H1 (cell line): ENCODE data around the gene TDRD12. TPM values are rescaled to one million over a fixed set of nuclear protein-coding genes. Genes with fewer than 3 reads are reported as not detected.

Experiments
- BRCA1 ChIP-seq: IDR thresholded peaks from 2 replicates; pipeline ENCODE4 v1.6.1; 2012; ENCODE audit warnings: low read depth, low read length, improper control_type of control experiment
- CREB1 ChIP-seq: IDR thresholded peaks from 2 replicates; pipeline ENCODE4 v1.6.1; 2012; ENCODE audit warnings: inconsistent platforms
- KDM5A ChIP-seq: fragments of 200-600 bp; IDR thresholded peaks from 2 replicates; pipeline ENCODE4 v1.7.1; 2012; ENCODE audit warnings: mild to moderate bottlenecking, low read length, inconsistent platforms, mixed read lengths
- NANOG ChIP-seq: IDR thresholded peaks from 2 replicates; pipeline ENCODE4 v1.6.1; 2011; ENCODE audit warnings: low read length, low read depth, mild to moderate bottlenecking, inconsistent platforms; ENCODE audit not compliant: insufficient read depth, poor library complexity, severe bottlenecking
- RAD21 ChIP-seq, 2 experiments: IDR thresholded peaks in 1 of 2; conservative IDR thresholded peaks in 1 of 2; 2 replicates each; pipeline ENCODE4 v1.6.1; 2011; ENCODE audit warnings: low read depth in 2 of 2, low read length in 2 of 2, improper control_type of control experiment in 1 of 2, inconsistent platforms in 1 of 2, mild to moderate bottlenecking in 1 of 2, moderate library complexity in 1 of 2
- SP4 ChIP-seq: IDR thresholded peaks from 2 replicates; pipeline ENCODE4 v1.6.1; 2012; ENCODE audit warnings: low read length, inconsistent platforms
- polyA plus RNA-seq, 7 experiments: library from polyadenylated mRNA; depleted of rRNA in 3 of 7; stranded (reverse) in 5 of 7; unstranded in 2 of 7; fragments of >200 nt in 5 of 7; fragments of 200-250 nt in 2 of 7; gene quantifications; 1 replicate in 5 of 7; 2 replicates in 1 of 7; 4 replicates in 1 of 7; pipeline versions ENCODE4 v1.2.1 to v1.2.3, GENCODE V29; 2011 to 2013; ENCODE audit warnings: missing spikeins in 2 of 7, mixed read lengths in 2 of 7
- total RNA-seq: library from RNA; stranded (reverse); fragmentation: NEBNext Ultra II Directional; extraction: Animal tissue kit (Norgen Biotek cat#: 25700); gene quantifications from 2 replicates; pipeline ENCODE4 v1.2.1, GENCODE V29; 2021
- TF ChIP-seq, protein P1 (sequence below): IDR thresholded peaks from 2 replicates; pipeline ENCODE4 v1.6.1; 2012; ENCODE audit warnings: low read length, inconsistent platforms
- TF ChIP-seq, protein P2 (sequence below): IDR thresholded peaks from 2 replicates; pipeline ENCODE4 v1.6.1; 2012; ENCODE audit warnings: inconsistent platforms

Gene TDRD12
- total and polyA plus RNA-seq, 2 of the 8 experiments (the other 6 are each of a cell fraction or from before 2014, with no cell fraction given) = 0.39 to 0.88 TPM

GRCh38 chr19:32789429-32789828 is 69.9 kb downstream of the TDRD12 start (continued):
- TF ChIP-seq, protein P1, sequence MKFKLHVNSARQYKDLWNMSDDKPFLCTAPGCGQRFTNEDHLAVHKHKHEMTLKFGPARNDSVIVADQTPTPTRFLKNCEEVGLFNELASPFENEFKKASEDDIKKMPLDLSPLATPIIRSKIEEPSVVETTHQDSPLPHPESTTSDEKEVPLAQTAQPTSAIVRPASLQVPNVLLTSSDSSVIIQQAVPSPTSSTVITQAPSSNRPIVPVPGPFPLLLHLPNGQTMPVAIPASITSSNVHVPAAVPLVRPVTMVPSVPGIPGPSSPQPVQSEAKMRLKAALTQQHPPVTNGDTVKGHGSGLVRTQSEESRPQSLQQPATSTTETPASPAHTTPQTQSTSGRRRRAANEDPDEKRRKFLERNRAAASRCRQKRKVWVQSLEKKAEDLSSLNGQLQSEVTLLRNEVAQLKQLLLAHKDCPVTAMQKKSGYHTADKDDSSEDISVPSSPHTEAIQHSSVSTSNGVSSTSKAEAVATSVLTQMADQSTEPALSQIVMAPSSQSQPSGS = no peak
- TF ChIP-seq SP4 = no peak
- TF ChIP-seq NANOG = no peak
- TF ChIP-seq CREB1 = no peak
- no peak for TF ChIP-seq KDM5A
- TF ChIP-seq RAD21 (IDR thresholded peaks at IDR 0.05 in 1 of 2, conservative IDR thresholded peaks at IDR 0.05 in 1 of 2; ENCODE audit: low read depth in 2 of 2, low read length in 2 of 2) = no peak
- TF ChIP-seq, protein P2, sequence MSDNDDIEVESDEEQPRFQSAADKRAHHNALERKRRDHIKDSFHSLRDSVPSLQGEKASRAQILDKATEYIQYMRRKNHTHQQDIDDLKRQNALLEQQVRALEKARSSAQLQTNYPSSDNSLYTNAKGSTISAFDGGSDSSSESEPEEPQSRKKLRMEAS = no peak
- TF ChIP-seq BRCA1 = no peak
